ENCODE measurements around the gene ANKRD2. TPM values are rescaled to one million over a fixed set of nuclear protein-coding genes. Genes with fewer than 3 reads are reported as not detected.

ANKRD2 gene
- total and polyA plus RNA-seq, 10 of the 15 experiments (the other 5 are each of a cell fraction or from before 2014, with no cell fraction given), result 0.18 to 0.23 TPM; not detected in 8

DNA sequence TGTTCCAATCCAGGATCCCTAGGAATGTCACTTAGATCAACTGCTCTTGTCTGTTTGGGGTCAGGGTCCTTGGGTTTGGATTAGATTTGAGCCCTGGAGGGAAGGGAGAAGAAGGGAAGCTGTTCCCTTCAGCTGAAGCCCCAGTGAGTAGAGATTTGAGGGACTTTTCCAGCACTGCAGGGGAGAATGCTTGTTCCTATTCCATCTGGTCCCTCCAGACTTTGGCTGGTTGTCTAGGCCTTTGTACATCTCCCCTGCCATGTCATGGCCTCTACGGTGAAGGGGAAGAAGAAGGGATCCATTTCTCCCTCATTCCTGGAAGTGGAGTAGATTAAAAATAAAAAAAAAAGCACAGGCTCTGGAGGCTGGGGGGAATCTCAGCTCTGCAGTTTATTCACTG is 28.0 kb downstream of the ANKRD2 start (continued):
- TF ChIP-seq RBBP5 (conservative IDR thresholded peaks at IDR 0.05) (no peak), SIX5 (IDR thresholded peaks at IDR 0.05; ENCODE audit: low read depth, low read length, severe bottlenecking) (no peak), SMC3 (IDR thresholded peaks at IDR 0.05; ENCODE audit: borderline replicate concordance, low read length) (no peak), CHD1 (IDR thresholded peaks at IDR 0.05; ENCODE audit: low read depth, low read length) (no peak), YBX1 (IDR thresholded peaks at IDR 0.05) (no peak), KLF5 (IDR thresholded peaks at IDR 0.05; ENCODE audit: partially characterized antibody) (no peak), TAF1 (IDR thresholded peaks at IDR 0.05; ENCODE audit: borderline replicate concordance, low read depth, low read length) (no peak)

- no peaks in the 10 kb centered on the region; a peak in 1 of 4 replicates for H3K27me3 ChIP-seq (replicated peaks in 1 of 2; ENCODE audit: control insufficient read depth in 2 of 2, insufficient read depth in 2 of 2, low read length in 1 of 2)
- 57% methylated on average over 21 of the region's 21 CpGs for WGBS (ENCODE audit: insufficient coverage, insufficient replicate concordance, low lambda C conversion rate, missing lambda C conversion rate)
- no peaks in the 10 kb centered on the region for H4K20me1 ChIP-seq (ENCODE audit: control insufficient read depth, insufficient read depth)
- no peaks in the 10 kb centered on the region for H3K9me3 ChIP-seq (replicated peaks; ENCODE audit: control insufficient read depth, insufficient read depth, low read length)
- ChIA-PET CTCF (no interaction called here), POLR2A (interaction anchor here (0.6 kb wide), 1 partner anchor 28 kb away, joined by 4 read pairs; no protein-coding TSS in a partner anchor), RAD21 (ENCODE audit: unreplicated experiment) (no interaction called here), SMC1A (ENCODE audit: uncharacterized antibody, unreplicated experiment) (interaction anchor here (0.7 to 1.2 kb wide), 2 partner anchors 61 to 405 kb away, joined by 3 read pairs; no protein-coding TSS in a partner anchor)
- TF ChIP-seq KAT2A (conservative IDR thresholded peaks at IDR 0.05; ENCODE audit: control insufficient read depth, low read depth, low read length) (no peak), MXI1 (IDR thresholded peaks at IDR 0.05; ENCODE audit: low read depth, low read length) (no peak), GABPA (IDR thresholded peaks at IDR 0.05; ENCODE audit: low read depth) (no peak), SUZ12 (IDR thresholded peaks at IDR 0.05; ENCODE audit: unreplicated experiment) (no peak), HCFC1 (IDR thresholded peaks at IDR 0.05; ENCODE audit: low read length) (no peak), STAT1 (conservative IDR thresholded peaks at IDR 0.05) (no peak), CEBPB (IDR thresholded peaks at IDR 0.05; ENCODE audit: borderline replicate concordance in 1 of 2, low read depth in 2 of 2, low read length in 2 of 2) (no peak), YBX1 (IDR thresholded peaks at IDR 0.05) (no peak), ZNF622 (IDR thresholded peaks at IDR 0.05) (no peak)
- TF ChIP-seq, protein P1, sequence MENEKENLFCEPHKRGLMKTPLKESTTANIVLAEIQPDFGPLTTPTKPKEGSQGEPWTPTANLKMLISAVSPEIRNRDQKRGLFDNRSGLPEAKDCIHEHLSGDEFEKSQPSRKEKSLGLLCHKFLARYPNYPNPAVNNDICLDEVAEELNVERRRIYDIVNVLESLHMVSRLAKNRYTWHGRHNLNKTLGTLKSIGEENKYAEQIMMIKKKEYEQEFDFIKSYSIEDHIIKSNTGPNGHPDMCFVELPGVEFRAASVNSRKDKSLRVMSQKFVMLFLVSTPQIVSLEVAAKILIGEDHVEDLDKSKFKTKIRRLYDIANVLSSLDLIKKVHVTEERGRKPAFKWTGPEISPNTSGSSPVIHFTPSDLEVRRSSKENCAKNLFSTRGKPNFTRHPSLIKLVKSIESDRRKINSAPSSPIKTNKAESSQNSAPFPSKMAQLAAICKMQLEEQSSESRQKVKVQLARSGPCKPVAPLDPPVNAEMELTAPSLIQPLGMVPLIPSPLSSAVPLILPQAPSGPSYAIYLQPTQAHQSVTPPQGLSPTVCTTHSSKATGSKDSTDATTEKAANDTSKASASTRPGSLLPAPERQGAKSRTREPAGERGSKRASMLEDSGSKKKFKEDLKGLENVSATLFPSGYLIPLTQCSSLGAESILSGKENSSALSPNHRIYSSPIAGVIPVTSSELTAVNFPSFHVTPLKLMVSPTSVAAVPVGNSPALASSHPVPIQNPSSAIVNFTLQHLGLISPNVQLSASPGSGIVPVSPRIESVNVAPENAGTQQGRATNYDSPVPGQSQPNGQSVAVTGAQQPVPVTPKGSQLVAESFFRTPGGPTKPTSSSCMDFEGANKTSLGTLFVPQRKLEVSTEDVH (IDR thresholded peaks at IDR 0.05; ENCODE audit: low read depth, partially characterized antibody), result no peak
- DNase-seq (ENCODE audit: low read depth, low spot score) (no peak), FAIRE-seq (no peak), ATAC-seq (no peak)
- BruUV-seq (replicated peaks), result no TSS peak
- no peaks in the 10 kb centered on the region for H3K4me1 ChIP-seq (ENCODE audit: control insufficient read depth, insufficient read depth, low read length)
- H3K79me2 ChIP-seq (ENCODE audit: control insufficient read depth, insufficient read depth, low read length), result no peaks in the 10 kb centered on the region
- H2AFZ ChIP-seq (ENCODE audit: control insufficient read depth, low read depth, low read length), result no peak overlapping the region
- no peak overlapping the region for H3K9ac ChIP-seq (ENCODE audit: control insufficient read depth, insufficient read depth, low read length)
- intact Hi-C loops (cut with micrococcal nuclease; ENCODE audit: unreplicated experiment), result no loop called here
- in situ Hi-C loops (cut with MboI), result no loop called here
- no peak overlapping the region for H3K27ac ChIP-seq (ENCODE audit: control insufficient read depth, insufficient read depth)
- H3K36me3 ChIP-seq (ENCODE audit: control insufficient read depth in 2 of 2, insufficient read depth in 2 of 2, low read length in 1 of 2), result no peaks in the 10 kb centered on the region
- H3K4me2 ChIP-seq (ENCODE audit: control insufficient read depth, insufficient read depth), result no peak overlapping the region
- H3K4me3 ChIP-seq, result no peak overlapping the region
Observed at GRCh38 chr10:97601268-97602215, 29.0 kb downstream of the ANKRD2 start.

All from GM12878 (cell line).